WERI-Rb-1 (cell line): ENCODE measurements around the gene OR10A4.

Source experiments
- DNase-seq: peaks from one replicate; pipeline ENCODE4 v3.0.0-alpha.2; 2020
- H3K27ac ChIP-seq: fragments of 250-450 bp; sonication (Bioruptor Pico); 2 replicates; pipeline ENCODE4 v1.5.1; 2020; ENCODE audit warnings: mild to moderate bottlenecking, moderate library complexity
- H3K27me3 ChIP-seq: fragments of 250-450 bp; sonication (Bioruptor Pico); 2 replicates; pipeline ENCODE4 v1.5.1; 2021; ENCODE audit warnings: mild to moderate bottlenecking, low read depth, moderate library complexity; ENCODE audit not compliant: insufficient read depth, severe bottlenecking
- H3K36me3 ChIP-seq: fragments of 250-450 bp; sonication (Bioruptor Pico); 2 replicates; pipeline ENCODE4 v1.5.1; 2020; ENCODE audit warnings: mild to moderate bottlenecking, moderate library complexity
- H3K4me3 ChIP-seq: 2 replicates; pipeline ENCODE4 v1.5.1; 2011; ENCODE audit warnings: low read depth, mild to moderate bottlenecking, control low read depth, low read length
- H3K9me3 ChIP-seq: fragments of 250-450 bp; sonication (Bioruptor Pico); 2 replicates; pipeline ENCODE4 v1.5.1; 2021; ENCODE audit warnings: mild to moderate bottlenecking, moderate library complexity; ENCODE audit not compliant: severe bottlenecking
- TF ChIP-seq, protein P1 (sequence below): IDR thresholded peaks from 2 replicates; pipeline ENCODE4 v1.5.1; 2011; ENCODE audit warnings: low read depth, mild to moderate bottlenecking, control low read depth, inconsistent platforms, low read length

OR10A4 gene

GRCh38 chr11:6925007-6925577, 48.7 kb downstream of the OR10A4 start:
- no peaks in the 10 kb centered on the region for H3K9me3 ChIP-seq
- no peak overlapping the region for H3K4me3 ChIP-seq
- no peak overlapping the region for H3K27ac ChIP-seq
- H3K36me3 ChIP-seq = no peaks in the 10 kb centered on the region
- TF ChIP-seq, protein P1, sequence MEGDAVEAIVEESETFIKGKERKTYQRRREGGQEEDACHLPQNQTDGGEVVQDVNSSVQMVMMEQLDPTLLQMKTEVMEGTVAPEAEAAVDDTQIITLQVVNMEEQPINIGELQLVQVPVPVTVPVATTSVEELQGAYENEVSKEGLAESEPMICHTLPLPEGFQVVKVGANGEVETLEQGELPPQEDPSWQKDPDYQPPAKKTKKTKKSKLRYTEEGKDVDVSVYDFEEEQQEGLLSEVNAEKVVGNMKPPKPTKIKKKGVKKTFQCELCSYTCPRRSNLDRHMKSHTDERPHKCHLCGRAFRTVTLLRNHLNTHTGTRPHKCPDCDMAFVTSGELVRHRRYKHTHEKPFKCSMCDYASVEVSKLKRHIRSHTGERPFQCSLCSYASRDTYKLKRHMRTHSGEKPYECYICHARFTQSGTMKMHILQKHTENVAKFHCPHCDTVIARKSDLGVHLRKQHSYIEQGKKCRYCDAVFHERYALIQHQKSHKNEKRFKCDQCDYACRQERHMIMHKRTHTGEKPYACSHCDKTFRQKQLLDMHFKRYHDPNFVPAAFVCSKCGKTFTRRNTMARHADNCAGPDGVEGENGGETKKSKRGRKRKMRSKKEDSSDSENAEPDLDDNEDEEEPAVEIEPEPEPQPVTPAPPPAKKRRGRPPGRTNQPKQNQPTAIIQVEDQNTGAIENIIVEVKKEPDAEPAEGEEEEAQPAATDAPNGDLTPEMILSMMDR = no peak
- no peak for DNase-seq
- no peaks in the 10 kb centered on the region for H3K27me3 ChIP-seq

GRCh38 chr11:6925636-6926207, 49.3 kb downstream of the OR10A4 start:
- Histone ChIP-seq H3K9me3 (no peaks in the 10 kb centered on the region), H3K27ac (peak overlapping the region; percentile 21; the same call in 1 of the 2 replicates), H3K36me3 (no peaks in the 10 kb centered on the region), H3K27me3 (no peaks in the 10 kb centered on the region), H3K4me3 (peak overlapping the region; percentile 58)
- DNase-seq = peak; percentile 41
- TF ChIP-seq, protein P1 = no peak

GRCh38 chr11:6926208-6927029, 50.0 kb downstream of the OR10A4 start, which contains the start of gene ZNF215:
TSS of gene ZNF215 (plus strand) at chr11:6926426. CDS start at chr11:6932273, 5,847 bp downstream.
- H3K4me3 ChIP-seq = peak within 1 kb of the TSS; percentile 58
- no peaks in the 10 kb centered on the region for H3K36me3 ChIP-seq
- TF ChIP-seq, protein P1 = no peak
- peak within 1 kb of the TSS; percentile 83 for H3K27ac ChIP-seq
- H3K9me3 ChIP-seq = no peaks in the 10 kb centered on the region
- DNase-seq = peak; percentile 91
- H3K27me3 ChIP-seq = no peaks in the 10 kb centered on the region

GRCh38 chr11:6927030-6927617, 50.7 kb downstream of the OR10A4 start:
- no peaks in the 10 kb centered on the region for H3K9me3 ChIP-seq
- H3K4me3 ChIP-seq = peak overlapping the region; percentile 58
- no peaks in the 10 kb centered on the region for H3K36me3 ChIP-seq
- no peak for DNase-seq
- peak overlapping the region; percentile 83 for H3K27ac ChIP-seq
- no peaks in the 10 kb centered on the region for H3K27me3 ChIP-seq
- TF ChIP-seq, protein P1 = no peak
